ENCODE data around the gene KDM4B. TPM values are rescaled to one million over a fixed set of nuclear protein-coding genes. Genes with fewer than 3 reads are reported as not detected.
"Not testable (repeated sequence)": the region's sequence is repeated elsewhere in the genome, so short reads cannot be mapped to it uniquely, and the experiment has no call there.

KDM4B gene
- total RNA-seq, 2 donors from 2014 or later, result 27.8 to 38.5 TPM

GRCh38 chr19:4939466-4939865 is 29.4 kb upstream of the KDM4B start:
- peaks cover 28% of the 10 kb centered on the region for H3K36me3 ChIP-seq (ENCODE audit: control insufficient read depth, insufficient read depth, low read length)
- H3K27me3 Mint-ChIP-seq (ENCODE audit: insufficient read depth), result no peaks in the 10 kb centered on the region
- peaks cover 55% of the 10 kb centered on the region for H3K36me3 Mint-ChIP-seq (ENCODE audit: low read depth)
- H3K4me3 Mint-ChIP-seq, result no peak overlapping the region
- no peak overlapping the region for H3K9ac ChIP-seq (ENCODE audit: extremely low read depth, low read length, poor library complexity, severe bottlenecking)
- 97% methylated on average over 6 to 7 of the region's 7 CpGs for WGBS, 2 experiments (ENCODE audit: insufficient coverage in 1 of 2, insufficient read length in 1 of 2)
- no peak for DNase-seq
- H3K4me3 ChIP-seq (ENCODE audit: low read length), result no peak overlapping the region
- no peaks in the 10 kb centered on the region for H3K9me3 ChIP-seq (ENCODE audit: control insufficient read depth, low read length)
- H3K27me3 ChIP-seq (ENCODE audit: control insufficient read depth, insufficient read depth, low read length, poor library complexity, severe bottlenecking), result no peaks in the 10 kb centered on the region
- H3K27ac Mint-ChIP-seq, result peak overlapping the region; percentile 35
- no peak overlapping the region for H3K27ac ChIP-seq (ENCODE audit: low read depth, low read length)
- H3K9me3 Mint-ChIP-seq, result no peaks in the 10 kb centered on the region
- no peaks in the 10 kb centered on the region for H3K4me1 ChIP-seq (ENCODE audit: control insufficient read depth, insufficient read depth, low read length)
- no peak for TF ChIP-seq CTCF (conservative IDR thresholded peaks at IDR 0.05)
- no peaks in the 10 kb centered on the region for H3K4me1 Mint-ChIP-seq

- H3K36me3 Mint-ChIP-seq (ENCODE audit: low read depth), result peaks cover 50% of the 10 kb centered on the region
These were observed 27.2 kb upstream of the KDM4B start for GRCh38 chr19:4941638-4942169.

GRCh38 chr19:4950650-4951049 is 18.3 kb upstream of the KDM4B start:
- WGBS, 2 experiments (ENCODE audit: insufficient coverage in 1 of 2, insufficient read length in 1 of 2), result 89 to 90% methylated on average over 4 to 21 of the region's 23 CpGs
- H3K36me3 Mint-ChIP-seq (ENCODE audit: low read depth), result peaks cover 70% of the 10 kb centered on the region

More at GRCh38 chr19:4941638-4942169, 27.2 kb upstream of the KDM4B start:
- not testable (repeated sequence) for H3K4me1 ChIP-seq (ENCODE audit: control insufficient read depth, insufficient read depth, low read length); H3K9ac ChIP-seq (ENCODE audit: extremely low read depth, low read length, poor library complexity, severe bottlenecking); H3K4me3 Mint-ChIP-seq; H3K27ac ChIP-seq (ENCODE audit: low read depth, low read length); DNase-seq; H3K4me1 Mint-ChIP-seq; H3K9me3 Mint-ChIP-seq; H3K4me3 ChIP-seq (ENCODE audit: low read length); H3K27me3 ChIP-seq (ENCODE audit: control insufficient read depth, insufficient read depth, low read length, poor library complexity, severe bottlenecking); H3K9me3 ChIP-seq (ENCODE audit: control insufficient read depth, low read length); H3K27me3 Mint-ChIP-seq (ENCODE audit: insufficient read depth); H3K27ac Mint-ChIP-seq
- WGBS, 2 experiments (ENCODE audit: insufficient coverage in 1 of 2, insufficient read length in 1 of 2), result 96 to 97% methylated on average over 26 to 35 of the region's 35 CpGs
- H3K36me3 ChIP-seq (ENCODE audit: control insufficient read depth, insufficient read depth, low read length), result peaks cover 23% of the 10 kb centered on the region

GRCh38 chr19:4951656-4952055 is 17.3 kb upstream of the KDM4B start:
- no peak for TF ChIP-seq CTCF (conservative IDR thresholded peaks at IDR 0.05)
- no peak overlapping the region for H3K4me3 ChIP-seq (ENCODE audit: low read length)
- peaks cover 40% of the 10 kb centered on the region for H3K36me3 ChIP-seq (ENCODE audit: control insufficient read depth, insufficient read depth, low read length)
- no peaks in the 10 kb centered on the region for H3K9me3 Mint-ChIP-seq
- peaks cover 69% of the 10 kb centered on the region for H3K36me3 Mint-ChIP-seq (ENCODE audit: low read depth)
- no peak overlapping the region for H3K27ac ChIP-seq (ENCODE audit: low read depth, low read length)
- H3K9ac ChIP-seq (ENCODE audit: extremely low read depth, low read length, poor library complexity, severe bottlenecking), result no peak overlapping the region
- no peaks in the 10 kb centered on the region for H3K4me1 Mint-ChIP-seq
- H3K4me1 ChIP-seq (ENCODE audit: control insufficient read depth, insufficient read depth, low read length), result no peaks in the 10 kb centered on the region
- H3K4me3 Mint-ChIP-seq, result no peak overlapping the region
- no peaks in the 10 kb centered on the region for H3K27me3 Mint-ChIP-seq (ENCODE audit: insufficient read depth)
- H3K27ac Mint-ChIP-seq, result no peak overlapping the region
- 97 to 100% methylated on average over 11 of the region's 11 CpGs for WGBS, 2 experiments (ENCODE audit: insufficient coverage in 1 of 2, insufficient read length in 1 of 2)
- DNase-seq, result no peak
- no peaks in the 10 kb centered on the region for H3K27me3 ChIP-seq (ENCODE audit: control insufficient read depth, insufficient read depth, low read length, poor library complexity, severe bottlenecking)
- no peaks in the 10 kb centered on the region for H3K9me3 ChIP-seq (ENCODE audit: control insufficient read depth, low read length)

More at GRCh38 chr19:4950650-4951049, 18.3 kb upstream of the KDM4B start:
- H3K9ac ChIP-seq (ENCODE audit: extremely low read depth, low read length, poor library complexity, severe bottlenecking); H3K4me3 Mint-ChIP-seq; H3K4me1 ChIP-seq (ENCODE audit: control insufficient read depth, insufficient read depth, low read length); H3K9me3 ChIP-seq (ENCODE audit: control insufficient read depth, low read length); H3K4me1 Mint-ChIP-seq; H3K27me3 Mint-ChIP-seq (ENCODE audit: insufficient read depth); DNase-seq; H3K27me3 ChIP-seq (ENCODE audit: control insufficient read depth, insufficient read depth, low read length, poor library complexity, severe bottlenecking); H3K4me3 ChIP-seq (ENCODE audit: low read length); H3K27ac Mint-ChIP-seq; H3K27ac ChIP-seq (ENCODE audit: low read depth, low read length); H3K9me3 Mint-ChIP-seq: not testable (repeated sequence)
- H3K36me3 ChIP-seq (ENCODE audit: control insufficient read depth, insufficient read depth, low read length), result peaks cover 38% of the 10 kb centered on the region
